HEK293T (cell line): ENCODE results near the gene CDC20B.

ENCODE experiments used
- ARNT ChIP-seq: fragments of 450-650 bp; IDR thresholded peaks from 2 replicates; pipeline ENCODE4 v1.6.1; 2017; ENCODE audit warnings: mild to moderate bottlenecking
- FOXA1 ChIP-seq: fragments of 450-650 bp; IDR thresholded peaks from 2 replicates; pipeline ENCODE4 v1.6.1; 2016; ENCODE audit warnings: mild to moderate bottlenecking
- SP1 ChIP-seq: fragments of 450-650 bp; IDR thresholded peaks from 2 replicates; pipeline ENCODE4 v1.6.1; 2017

GRCh38 chr5:55108661-55109060 is 64.3 kb downstream of the CDC20B start:
- TF ChIP-seq ARNT (no peak), SP1 (no peak), FOXA1 (no peak)
